ENCODE measurements around the gene JUND.

The JUND gene

DNA sequence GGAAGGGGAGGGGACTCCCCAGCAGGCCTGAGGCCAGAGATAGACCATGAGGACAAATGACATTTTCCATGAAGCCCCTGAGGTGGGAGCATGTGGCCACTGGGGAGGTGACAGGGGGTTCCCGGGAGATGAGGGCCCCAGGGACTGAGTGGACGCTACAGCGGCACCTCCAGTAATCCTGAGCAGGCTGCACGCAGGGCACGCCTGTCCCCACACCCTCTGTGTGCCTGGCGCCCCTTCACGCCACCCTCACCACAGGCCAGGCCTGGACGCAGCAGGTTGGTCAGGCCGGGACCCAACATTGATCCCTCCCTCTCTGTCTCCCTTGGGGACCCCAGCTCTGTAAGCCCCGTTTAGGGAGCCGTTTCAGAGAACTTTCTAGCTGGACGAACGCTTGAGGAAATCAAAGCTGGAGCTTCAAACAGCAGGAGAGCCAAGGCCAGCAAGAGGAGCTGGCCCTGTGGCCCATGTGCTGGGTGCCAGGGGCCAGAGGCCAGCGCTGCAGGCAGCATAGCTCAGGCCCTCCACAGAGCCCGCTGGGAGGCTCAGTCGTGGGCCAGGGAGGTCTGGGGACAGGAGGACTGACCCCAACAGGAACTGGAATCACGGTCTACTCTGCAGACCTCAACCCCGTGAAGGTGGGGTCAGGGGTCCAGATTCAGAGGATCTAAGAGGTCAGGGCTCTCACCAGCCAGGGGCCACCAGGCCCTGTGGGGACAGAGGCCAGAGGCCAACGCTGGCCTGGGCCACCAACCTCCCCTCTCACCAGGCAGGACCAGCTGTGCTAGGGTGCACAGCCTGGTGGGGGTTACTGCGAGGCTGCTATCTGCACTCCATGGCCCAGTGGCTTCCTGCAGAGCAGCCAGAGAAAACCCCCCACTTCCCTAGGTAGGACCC is 26.9 kb upstream of the JUND start:
- DNase-seq (ENCODE audit: low spot score), result no peak

DNA sequence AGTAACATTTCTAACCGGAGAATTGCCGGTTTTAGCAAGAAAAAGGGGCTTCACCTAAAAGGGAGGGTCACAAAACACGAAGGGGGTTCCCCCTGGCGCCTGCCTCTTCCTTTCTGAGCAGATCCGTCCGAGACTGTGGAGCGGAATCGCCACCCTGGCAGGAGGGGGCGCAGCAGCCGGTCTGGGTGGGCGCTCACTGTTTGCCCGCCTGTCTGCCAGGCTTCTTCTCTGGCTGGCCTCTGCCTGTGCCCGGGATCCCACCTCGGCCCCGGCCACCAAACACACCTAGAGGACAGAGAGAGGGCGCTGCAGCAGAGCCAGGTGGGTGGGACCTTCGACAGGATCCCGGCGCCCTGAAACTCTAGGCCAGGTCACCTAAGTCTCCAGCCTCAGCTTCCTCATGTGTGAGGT is 25.9 kb upstream of the JUND start:
- DNase-seq (ENCODE audit: low spot score), result no peak

DNA sequence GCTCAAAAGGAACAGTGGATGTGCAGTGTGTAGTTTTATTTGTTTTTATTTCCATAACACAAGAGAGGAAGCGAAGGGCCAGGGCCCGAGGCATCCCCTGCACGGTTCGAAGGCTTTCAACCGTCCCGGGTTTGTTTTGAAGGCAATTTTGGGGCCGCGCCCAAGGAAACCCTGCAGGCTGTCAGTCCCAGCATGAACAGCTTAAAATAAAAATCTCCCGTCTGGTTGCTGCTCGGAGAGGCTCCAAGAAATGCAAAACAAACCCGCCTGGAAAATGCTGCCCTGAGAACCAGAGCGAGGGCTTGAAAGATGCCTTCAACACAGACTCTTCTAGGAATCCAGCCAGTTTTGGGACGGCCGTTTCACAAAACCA is 25.5 kb upstream of the JUND start:
- DNase-seq (ENCODE audit: low spot score), result no peak

DNA sequence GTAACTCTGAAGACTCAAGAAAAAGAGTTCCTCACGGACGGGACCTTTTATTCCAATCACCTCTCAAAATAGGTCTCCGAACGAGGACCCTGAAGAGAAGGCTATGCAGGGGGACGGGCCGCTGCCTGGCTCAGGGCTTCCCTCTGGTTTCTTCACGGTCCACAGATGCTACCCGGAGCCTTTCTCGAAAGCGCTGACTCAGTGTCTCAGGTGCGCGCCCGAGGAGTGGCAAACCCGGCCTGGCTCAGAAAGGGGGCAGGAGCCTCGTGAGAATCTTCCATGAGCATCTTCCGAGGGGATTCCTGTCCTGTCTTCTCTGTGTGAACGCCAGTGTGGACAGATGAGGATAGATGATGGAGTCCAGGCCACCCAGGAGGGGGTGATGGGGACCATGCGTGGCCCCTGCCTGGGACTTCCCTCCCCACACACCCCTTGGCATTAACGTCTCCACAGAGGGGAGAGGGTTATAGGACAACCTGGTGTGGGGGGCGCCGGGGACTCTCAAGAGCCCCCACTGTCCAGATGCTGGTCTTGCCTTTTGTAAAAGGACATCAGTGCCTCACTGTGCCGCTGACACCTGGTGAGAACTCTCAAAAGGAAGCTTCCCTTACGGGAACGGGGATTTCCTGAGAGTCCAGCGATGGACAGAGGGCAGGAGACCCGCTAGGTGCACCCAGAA is 24.9 kb upstream of the JUND start:
- DNase-seq (ENCODE audit: low spot score), result no peak

DNA sequence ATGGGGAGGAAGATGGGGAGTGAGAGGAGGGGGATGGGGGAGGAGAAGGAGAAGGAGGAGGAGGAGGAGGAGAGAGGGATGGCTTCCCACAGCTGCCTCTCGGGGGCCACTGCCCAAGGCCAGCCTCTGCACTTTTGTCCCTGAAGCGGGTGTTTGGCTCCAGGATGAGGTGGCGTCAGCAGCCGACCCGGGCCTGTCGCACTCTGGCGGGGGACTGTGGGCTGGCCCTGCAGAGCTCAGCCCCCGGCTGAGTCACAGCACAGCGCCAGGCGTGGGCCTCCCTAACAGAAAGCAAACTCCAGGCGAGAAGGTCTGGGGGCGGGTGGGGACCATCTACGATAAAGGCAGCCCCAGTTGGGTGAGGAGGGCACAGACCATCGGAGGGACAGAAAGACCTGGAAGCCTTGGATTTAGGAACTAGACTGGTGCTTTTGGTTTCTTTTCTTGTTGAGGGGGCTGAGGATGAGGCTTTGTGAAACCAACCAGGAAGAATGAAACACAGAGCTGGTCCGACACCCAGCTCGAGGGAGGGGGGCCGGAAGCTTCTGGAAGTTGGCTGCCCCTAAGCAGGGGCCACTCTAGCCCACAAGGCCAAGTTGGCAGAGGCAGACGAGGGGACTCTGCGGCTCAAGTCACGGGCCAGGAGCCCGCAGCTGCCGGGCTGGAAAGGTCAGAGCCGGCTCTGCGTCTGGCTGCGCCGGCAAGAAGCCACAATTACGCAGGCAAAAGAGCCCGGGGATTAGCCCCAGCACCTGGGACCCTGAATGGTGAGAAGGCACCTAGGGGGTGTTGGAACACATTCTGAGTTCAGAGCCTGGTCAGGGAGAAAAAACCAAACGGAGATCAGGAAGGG is 23.3 kb upstream of the JUND start:
- peak; percentile 90 for DNase-seq (ENCODE audit: low spot score)

DNA sequence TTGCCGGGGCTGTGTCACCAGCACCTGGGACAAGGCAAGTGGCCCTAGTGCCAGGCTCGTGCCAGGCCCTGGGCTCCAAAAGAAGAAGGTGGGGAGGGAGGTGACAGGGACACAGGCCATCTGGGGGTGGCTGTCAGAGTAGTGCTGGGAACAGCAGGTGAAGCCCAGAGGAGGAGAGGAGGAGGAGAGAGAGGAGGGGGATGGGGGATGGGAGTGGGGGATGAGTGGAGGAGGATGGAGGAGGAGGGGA is 22.7 kb upstream of the JUND start:
- DNase-seq (ENCODE audit: low spot score), result no peak

DNA sequence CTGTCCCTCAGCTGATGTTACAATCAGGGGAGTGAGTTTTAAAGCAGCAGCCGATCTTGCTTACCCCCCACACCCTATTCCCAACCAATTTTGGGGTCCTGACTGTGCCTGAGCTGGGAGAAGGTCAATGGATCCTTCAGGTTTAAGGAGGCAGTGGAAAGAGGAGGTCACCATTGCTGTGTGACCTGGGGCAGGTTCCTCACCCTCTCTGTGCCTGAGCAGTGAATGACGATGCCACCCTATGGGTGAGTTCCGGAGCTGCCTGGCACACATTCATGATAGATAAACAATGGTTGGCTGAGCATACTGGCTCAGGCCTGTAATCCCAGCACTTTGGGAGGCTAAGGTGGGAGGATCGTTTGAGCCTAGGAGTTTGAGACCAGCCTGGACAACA is 20.3 kb upstream of the JUND start:
- DNase-seq (ENCODE audit: low spot score), result no peak

DNA sequence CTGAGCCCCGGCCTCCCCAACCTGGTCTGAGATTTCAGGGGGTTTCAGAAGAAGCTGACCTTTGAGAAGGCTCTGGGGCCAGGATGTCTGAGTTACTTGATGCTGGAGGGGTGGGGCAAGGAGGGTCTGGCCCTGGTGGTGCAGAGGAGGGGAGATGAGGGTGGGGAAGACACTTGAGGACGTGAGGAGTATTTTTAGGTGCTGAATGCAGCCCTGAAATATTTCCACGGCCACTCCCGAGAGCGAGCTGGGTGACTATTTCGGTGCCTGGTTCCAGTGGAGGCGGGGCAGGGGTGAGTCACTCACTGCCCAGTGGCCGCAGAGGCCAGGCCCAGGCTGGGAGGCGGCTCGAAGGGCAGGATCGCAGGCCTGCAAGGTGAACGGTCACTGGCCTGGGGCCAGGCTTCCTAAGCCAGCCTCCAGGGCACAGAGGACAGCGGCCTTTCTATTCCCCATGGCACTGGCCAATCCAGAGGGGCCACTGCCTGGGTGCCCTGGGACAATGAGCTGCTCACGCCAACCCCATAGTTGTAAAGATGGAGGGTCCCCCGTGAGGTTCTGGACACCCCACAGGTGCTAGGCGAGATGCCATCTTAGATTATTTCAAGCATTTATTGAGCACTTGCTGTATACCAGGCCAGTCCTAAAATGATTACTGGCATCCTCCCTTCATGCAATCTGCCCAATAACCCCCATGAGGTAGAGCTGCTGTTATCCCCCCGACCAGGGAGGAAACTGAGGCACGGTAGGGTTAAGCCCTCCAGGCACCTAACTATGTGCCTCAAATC is 19.7 kb upstream of the JUND start:
- no peak for DNase-seq (ENCODE audit: low spot score)

DNA sequence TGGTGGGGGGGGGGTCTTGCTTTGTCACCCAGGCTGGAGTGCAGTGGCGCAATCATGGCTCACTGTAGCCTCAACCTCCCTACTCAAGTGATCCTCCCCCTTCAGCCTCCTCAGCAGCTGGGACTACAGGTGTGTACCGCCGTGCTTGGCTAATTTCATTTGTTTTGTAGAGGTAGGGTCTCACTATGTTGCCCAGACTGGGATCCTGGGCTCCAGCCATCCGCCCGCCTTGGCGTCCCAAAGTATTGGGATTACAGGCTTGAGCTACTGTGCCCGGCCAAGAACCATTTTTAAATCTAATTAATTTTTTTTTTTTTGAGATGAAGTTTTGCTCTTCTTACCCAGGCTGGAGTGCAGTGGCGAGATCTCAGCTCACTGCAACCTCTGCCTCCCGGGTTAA is 18.2 kb upstream of the JUND start:
- DNase-seq (ENCODE audit: low spot score), result no peak

DNA sequence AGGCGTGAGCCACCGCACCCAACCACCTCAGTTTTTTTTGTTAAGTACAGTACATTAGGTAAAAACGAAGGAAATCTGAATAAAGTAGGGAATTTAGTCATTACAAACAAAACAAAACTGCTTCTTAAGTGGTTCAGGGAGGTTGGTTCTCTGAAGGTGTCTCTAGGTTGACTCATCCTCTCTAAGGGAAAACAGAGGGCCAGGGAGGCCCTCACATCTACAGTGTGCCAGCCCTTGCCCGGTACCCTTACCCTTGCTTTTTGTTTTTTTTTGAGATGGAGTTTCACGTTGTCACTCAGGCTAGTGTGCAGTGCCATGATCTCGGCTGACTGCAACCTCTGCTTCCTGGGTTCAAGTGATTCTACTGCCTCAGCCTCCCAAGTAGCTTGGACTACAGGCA is 17.2 kb upstream of the JUND start:
- DNase-seq (ENCODE audit: low spot score), result no peak

DNA sequence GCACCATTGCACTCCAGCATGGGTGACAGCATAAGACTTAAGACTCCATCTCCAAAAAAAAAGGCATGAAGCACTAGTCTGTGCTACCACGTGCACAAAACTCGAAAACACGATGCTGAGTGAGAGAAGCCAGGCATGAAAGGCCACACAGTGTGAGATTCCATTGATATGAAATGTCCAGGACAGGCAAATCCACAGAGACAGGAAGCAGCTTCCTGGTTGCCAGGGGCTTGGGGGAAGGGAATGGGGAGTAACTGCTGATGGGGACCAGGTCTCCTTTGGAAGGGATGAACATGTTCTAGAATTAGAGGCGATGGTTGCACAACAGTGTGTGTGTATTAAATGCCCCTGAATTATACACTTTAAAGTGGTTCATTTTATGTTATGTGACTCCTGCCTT is 15.9 kb upstream of the JUND start:
- no peak for DNase-seq (ENCODE audit: low spot score)

DNA sequence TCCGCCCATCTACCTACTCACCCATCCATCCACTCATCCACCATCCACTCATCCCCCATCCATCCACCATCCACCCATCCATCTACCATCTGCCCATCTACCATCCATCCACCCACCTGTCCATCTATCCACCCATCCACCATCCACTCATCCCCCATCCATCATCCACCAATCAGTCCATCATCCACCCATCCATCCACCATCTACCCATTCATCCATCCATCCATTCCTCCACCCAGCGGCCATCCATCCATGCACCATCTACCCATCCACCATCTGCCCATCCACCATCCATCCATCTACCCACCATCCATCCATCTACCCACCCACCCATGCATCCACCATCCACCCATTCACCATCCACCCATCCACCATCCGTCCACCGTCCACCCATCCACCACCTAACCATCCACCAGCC is 13.6 kb upstream of the JUND start:
- DNase-seq (ENCODE audit: low spot score), result no peak

DNA sequence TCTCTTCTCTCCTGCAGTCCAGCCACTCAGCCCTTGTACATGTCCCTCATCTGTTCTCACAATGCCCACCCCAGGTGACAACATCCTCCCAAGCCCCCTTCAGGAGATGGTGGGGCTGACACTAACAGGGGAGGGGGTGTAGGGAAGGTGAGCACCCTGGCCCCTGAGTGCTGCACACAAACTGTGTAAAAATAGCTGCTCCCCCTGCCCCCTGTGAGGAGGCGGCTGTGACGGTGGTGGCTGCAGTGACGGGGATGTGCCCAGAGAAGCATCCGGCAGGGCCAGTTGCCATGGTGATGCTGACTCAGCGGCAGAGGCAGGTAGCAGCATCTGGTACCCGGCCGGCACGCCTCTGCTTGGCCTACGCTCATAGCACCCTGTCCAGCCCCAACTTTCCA is 13.0 kb upstream of the JUND start:
- DNase-seq (ENCODE audit: low spot score), result no peak

DNA sequence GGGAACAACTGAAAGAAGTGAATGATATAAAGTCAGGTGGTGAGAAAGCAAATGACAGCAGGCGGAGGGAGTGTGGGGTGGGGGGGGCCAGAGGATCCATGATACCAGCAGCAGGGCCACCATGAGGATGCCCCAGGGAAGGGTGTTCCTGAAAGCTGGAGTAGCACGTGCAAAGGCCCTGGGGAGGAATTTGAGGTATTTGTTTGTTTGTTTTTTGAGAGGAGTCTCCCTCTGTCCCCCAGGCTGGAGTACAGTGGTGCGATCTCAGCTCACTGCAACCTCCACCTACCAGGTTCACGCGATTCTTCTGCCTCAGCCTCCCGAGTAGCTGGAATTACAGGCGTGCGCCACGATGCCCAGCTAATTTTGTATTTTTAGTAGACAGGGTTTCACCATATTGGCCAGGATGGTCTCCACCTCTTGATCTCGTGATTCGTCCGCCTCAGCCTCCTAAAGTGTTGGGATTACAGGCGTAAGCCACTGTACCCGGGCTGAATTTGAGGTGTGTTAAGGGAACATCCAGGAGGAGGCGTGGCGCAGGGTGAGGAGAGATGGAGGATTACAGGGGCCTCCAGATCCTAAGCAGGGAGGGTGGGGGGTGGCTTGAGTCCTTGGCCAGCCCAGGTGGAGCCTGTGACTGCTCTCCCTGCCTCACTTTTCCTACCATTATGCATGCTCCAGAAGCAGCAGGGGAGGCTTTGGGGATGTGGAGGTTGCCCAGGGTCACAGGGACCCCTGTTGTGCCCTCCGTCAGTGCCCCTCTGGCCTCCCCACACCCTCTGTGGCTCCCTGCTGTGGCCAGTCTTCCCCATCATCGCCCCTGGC is 12.4 kb upstream of the JUND start:
- DNase-seq (ENCODE audit: low spot score), result no peak

DNA sequence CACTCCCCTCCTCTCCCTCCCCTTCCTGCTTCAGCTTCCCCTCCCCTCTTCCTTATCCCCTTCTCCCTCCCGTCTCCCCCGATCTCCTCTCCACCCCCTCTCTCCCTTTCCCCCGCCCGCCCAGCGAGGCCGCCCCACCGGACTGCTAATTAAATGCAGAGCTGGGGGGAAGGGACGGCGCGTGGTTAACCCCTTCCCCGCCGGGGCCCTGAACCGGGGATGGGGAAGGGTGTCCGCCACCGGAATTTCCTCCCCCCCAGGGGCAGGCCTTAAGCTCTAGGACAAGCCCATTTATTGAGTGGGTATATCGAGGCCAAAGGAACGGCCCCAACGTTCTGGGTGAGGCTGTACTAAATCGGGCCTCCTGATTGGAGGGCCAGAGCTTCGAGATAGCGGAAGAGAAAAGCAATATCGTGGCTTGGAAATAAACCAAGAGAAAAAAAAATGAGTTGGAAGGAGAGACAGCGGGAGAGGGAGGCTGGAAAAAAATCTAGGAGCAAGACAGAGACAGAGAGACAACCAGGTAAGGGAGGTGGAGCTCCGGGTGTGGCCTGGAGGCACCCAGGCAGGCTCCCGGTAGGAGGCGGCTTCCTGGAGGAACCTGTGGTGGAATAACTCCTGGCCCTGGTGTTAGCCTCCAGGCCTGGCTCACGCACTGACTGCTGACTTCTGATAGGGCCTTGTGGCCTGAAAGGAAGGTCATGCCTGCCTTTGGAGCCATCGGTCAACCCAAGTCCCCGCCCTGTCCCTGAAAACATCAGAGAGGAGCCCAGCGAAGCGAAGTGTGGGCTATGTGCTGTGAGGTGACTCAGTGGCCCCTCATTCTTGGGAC is 11.6 kb upstream of the JUND start:
- DNase-seq (ENCODE audit: low spot score), result peak; percentile 92

DNA sequence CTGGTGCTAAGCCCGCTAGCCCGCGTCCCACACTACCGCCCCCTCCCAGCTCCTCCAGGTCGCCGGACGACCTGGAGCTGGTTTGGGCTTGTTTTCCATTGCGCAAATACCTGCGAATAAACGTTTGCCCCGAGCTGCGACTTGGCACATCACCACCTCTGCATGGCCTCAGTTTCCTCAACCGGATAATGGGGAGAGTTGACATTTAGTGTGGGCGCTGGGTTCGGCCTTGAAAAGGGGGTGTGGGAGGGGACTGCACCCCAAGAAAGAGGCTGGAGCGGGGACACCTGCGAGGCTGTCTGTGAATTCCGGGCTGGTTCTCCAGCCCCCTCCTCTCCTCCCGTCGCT is 11.0 kb upstream of the JUND start:
- peak; percentile 71 for DNase-seq (ENCODE audit: low spot score)

DNA sequence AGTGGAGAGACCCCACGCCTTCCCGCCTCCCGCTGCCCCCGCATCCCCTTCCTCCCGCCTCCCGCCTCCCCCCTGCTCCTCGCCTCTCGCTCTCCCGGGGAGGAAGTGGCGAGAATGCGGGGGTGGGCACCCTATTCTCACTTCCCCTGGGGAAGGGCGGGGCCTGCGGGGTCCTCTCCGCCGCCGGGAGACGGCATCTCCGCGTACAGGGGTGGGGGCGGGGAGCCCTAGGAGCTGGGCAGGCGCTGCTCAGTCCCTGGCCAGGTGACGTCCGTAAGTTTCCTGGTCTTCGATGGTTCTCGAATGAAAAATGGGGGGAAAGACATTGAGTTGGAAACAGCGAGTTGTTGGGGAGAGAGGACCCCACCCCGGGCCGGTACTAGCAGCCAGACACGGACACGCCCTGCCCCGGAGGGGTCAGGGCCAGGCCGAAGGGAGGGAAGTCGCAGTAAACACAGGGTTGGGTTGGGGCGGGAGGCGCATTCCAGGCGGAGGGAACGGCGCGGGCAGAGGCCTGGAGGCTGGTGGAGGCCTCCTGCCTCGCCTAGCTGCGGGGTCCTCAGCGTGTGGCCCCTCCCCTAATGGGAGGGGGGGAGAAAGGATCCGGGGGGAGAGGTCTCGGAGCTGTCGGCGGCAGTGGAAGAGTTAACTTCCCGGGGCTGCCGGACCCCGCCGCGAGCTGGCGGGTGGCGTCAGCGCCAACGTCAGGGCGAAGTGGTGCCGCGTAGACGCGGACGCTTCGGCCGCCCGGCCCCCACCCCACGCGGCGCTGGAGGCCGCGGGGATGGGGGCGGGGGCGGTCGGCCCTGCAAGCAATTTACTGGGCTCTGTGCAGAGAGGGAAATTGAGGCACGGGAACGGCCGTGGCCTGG is 10.4 kb upstream of the JUND start:
- DNase-seq (ENCODE audit: low spot score), result peak; percentile 91

DNA sequence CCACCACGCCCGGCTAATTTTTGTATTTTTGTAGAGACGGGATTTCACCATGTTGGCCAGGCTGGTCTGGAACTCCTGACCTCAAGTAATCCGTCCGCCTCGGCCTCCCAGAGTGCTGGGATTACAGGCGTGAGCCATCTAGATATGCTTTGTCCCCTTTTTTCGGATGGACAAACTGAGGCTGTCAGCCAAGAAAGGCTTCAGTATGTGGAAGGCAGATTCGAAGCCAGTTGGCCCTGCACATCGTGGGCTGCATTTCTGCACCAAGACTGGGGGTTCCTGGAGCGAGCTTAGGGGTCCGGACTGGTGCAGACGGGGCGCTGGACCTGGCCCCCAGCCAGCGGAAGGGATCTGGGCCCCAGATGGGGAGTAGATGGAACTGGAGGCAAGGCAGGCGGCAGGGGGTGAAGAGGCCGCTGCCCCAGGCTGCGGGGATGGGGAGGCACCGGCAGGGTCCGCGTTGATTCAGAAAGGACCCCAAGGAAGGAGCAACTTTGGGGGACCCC is 9.7 kb upstream of the JUND start:
- DNase-seq (ENCODE audit: low spot score), result no peak

DNA sequence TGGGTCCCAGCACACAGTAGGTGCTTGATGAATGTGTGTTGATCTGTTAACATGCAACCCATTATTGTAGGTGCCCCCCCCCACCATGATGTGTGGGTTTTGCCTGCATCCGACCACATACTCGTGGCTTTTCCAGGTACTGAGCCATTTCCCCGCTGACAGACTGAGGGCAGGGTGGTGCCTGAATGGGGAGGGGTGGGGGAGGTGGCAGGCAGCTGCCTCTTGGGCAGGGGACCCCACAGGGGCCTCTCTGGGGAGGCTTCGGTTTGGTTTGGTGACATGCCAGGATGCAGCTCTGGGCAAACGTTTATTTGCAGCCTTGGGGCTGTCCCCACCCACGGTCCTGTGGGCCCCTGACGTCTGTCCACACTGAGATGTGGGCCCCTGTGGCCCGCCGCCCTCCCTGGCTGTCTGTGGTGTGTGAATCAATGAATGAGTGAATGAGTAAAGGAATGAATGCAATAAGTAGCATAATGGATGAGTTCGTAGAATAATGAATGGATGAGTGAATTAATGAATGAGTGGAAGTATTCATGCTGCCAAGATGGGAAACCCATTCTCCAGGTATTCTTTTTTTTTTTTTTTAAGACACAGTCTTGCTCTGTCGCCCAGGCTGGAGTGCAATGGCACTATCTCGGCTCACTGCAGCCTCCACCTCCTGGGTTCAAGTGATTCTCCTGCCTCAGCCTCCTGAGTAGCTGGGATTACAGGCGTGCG is 9.0 kb upstream of the JUND start:
- DNase-seq (ENCODE audit: low spot score), result no peak
